Esophagus muscularis mucosa (tissue), 4 donors: ENCODE measurements around the gene SLC37A1.

Source experiments
- CTCF ChIP-seq, 3 experiments: fragments of 200-600 bp in 2 of 3; fragments of 450-650 bp in 1 of 3; sonication (generic) in 2 of 3; IDR thresholded peaks; one replicate each; pipeline ENCODE4 v1.5.1; 2017 to 2019; ENCODE audit warnings: antibody characterized with exemption in 3 of 3, mild to moderate bottlenecking in 2 of 3, moderate library complexity in 1 of 3
- EP300 ChIP-seq: sonication (generic); formaldehyde crosslinking; IDR thresholded peaks from one replicate; pipeline ENCODE4 v1.6.1; 2017; ENCODE audit warnings: antibody characterized with exemption
- POLR2A ChIP-seq: fragments of 450-650 bp; IDR thresholded peaks from one replicate; pipeline ENCODE4 v1.6.1; 2017; ENCODE audit warnings: antibody characterized with exemption, moderate library complexity, mild to moderate bottlenecking, low read depth
- POLR2AphosphoS5 ChIP-seq, 2 donors: sonication (generic); formaldehyde crosslinking; IDR thresholded peaks; one replicate each; pipeline ENCODE4 v1.6.1; 2017; ENCODE audit warnings: antibody characterized with exemption in 2 of 2

GRCh38 chr21:42471716-42472330 is 41.8 kb upstream of the SLC37A1 start:
- TF ChIP-seq POLR2AphosphoS5 (IDR thresholded peaks at IDR 0.05) (no peak), CTCF (IDR thresholded peaks at IDR 0.05) (no peak), POLR2A (no peak), EP300 (no peak)
